ENCODE measurements around the gene MAP3K8. TPM values are rescaled to one million over a fixed set of nuclear protein-coding genes. Genes with fewer than 3 reads are reported as not detected.

MAP3K8 gene
- total and polyA plus RNA-seq, 10 of the 15 experiments (the other 5 are each of a cell fraction or from before 2014, with no cell fraction given) = 25.5 to 115 (median 40.2) TPM

GRCh38 chr10:30453764-30454527 lies 20.0 kb downstream of the MAP3K8 start:
- ChIA-PET SMC1A (ENCODE audit: uncharacterized antibody, unreplicated experiment) (interaction anchor here (1.0 to 4.4 kb wide), 6 partner anchors 7 to 16 kb away, joined by 3 to 35 read pairs (median 6); no protein-coding TSS in a partner anchor), RAD21 (ENCODE audit: unreplicated experiment) (interaction anchor here (1.2 to 3.2 kb wide), 3 partner anchors 12 to 56 kb away, joined by 3 to 11 read pairs (median 3); no protein-coding TSS in a partner anchor), CTCF (interaction anchor here (0.9 to 1.9 kb wide), 2 partner anchors 10 to 44 kb away, joined by 3 to 7 read pairs; no protein-coding TSS in a partner anchor), POLR2A (interaction anchor here (0.7 to 2.3 kb wide), 3 partner anchors 11 to 89 kb away, joined by 4 to 11 read pairs (median 4); no protein-coding TSS in a partner anchor)
- no peaks in the 10 kb centered on the region for H3K9me3 ChIP-seq (replicated peaks; ENCODE audit: control insufficient read depth, insufficient read depth, low read length)
- no peak overlapping the region for H2AFZ ChIP-seq (ENCODE audit: control insufficient read depth, low read depth, low read length)
- no TSS peak for BruUV-seq (replicated peaks)
- H3K27me3 ChIP-seq (replicated peaks in 1 of 2; ENCODE audit: control insufficient read depth in 2 of 2, insufficient read depth in 2 of 2, low read length in 1 of 2) = no peaks in the 10 kb centered on the region
- no peaks in the 10 kb centered on the region; the same call in none of the 2 replicates for H3K79me2 ChIP-seq (ENCODE audit: control insufficient read depth, insufficient read depth, low read length)
- no peak overlapping the region for H3K9ac ChIP-seq (ENCODE audit: control insufficient read depth, insufficient read depth, low read length)
- H4K20me1 ChIP-seq (ENCODE audit: control insufficient read depth, insufficient read depth) = no peaks in the 10 kb centered on the region; the same call in 1 of the 2 replicates
- no peak overlapping the region for H3K4me2 ChIP-seq (ENCODE audit: control insufficient read depth, insufficient read depth)
- ATAC-seq = no peak
- peaks cover 15 to 29% of the 10 kb centered on the region in 2 experiments for H3K36me3 ChIP-seq (ENCODE audit: control insufficient read depth in 2 of 2, insufficient read depth in 2 of 2, low read length in 1 of 2)
- in situ Hi-C loops (cut with MboI) = no loop called here
- H3K4me1 ChIP-seq (ENCODE audit: control insufficient read depth, insufficient read depth, low read length) = peaks cover 15% of the 10 kb centered on the region
- no peak overlapping the region for H3K27ac ChIP-seq (ENCODE audit: control insufficient read depth, insufficient read depth)
- TF ChIP-seq EED (IDR thresholded peaks at IDR 0.05; ENCODE audit: low read depth) (no peak), ZBTB33 (IDR thresholded peaks at IDR 0.05) (no peak), TCF7 (IDR thresholded peaks at IDR 0.05; ENCODE audit: borderline replicate concordance) (no peak), STAT1 (conservative IDR thresholded peaks at IDR 0.05) (no peak), MTA2 (IDR thresholded peaks at IDR 0.05; ENCODE audit: low read depth) (no peak), HDAC2 (IDR thresholded peaks at IDR 0.05) (no peak), FOXK2 (IDR thresholded peaks at IDR 0.05) (no peak), FOXM1 (IDR thresholded peaks at IDR 0.05; ENCODE audit: low read depth, low read length) (no peak), CREB1 (IDR thresholded peaks at IDR 0.05; ENCODE audit: low read depth) (no peak), ATF2 (IDR thresholded peaks at IDR 0.05; ENCODE audit: low read length) (no peak), CHD4 (IDR thresholded peaks at IDR 0.05) (no peak), BMI1 (IDR thresholded peaks at IDR 0.05; ENCODE audit: borderline replicate concordance) (no peak), MXI1 (IDR thresholded peaks at IDR 0.05; ENCODE audit: low read depth, low read length) (no peak), STAT3 (IDR thresholded peaks at IDR 0.05; ENCODE audit: low read depth, low read length) (no peak), ASH2L (IDR thresholded peaks at IDR 0.05; ENCODE audit: borderline replicate concordance, low read depth) (no peak)
- FAIRE-seq = no peak
- 85% methylated on average over 5 of the region's 6 CpGs for WGBS (ENCODE audit: insufficient coverage, insufficient replicate concordance, low lambda C conversion rate, missing lambda C conversion rate)
- H3K4me3 ChIP-seq = no peak overlapping the region
- no peak for DNase-seq (ENCODE audit: low read depth, low spot score)
- intact Hi-C loops (cut with micrococcal nuclease; ENCODE audit: unreplicated experiment) = loop anchor here (1.0 kb wide), 1 partner anchor 75 kb away; no protein-coding TSS in a partner anchor
